ENCODE data around the gene KAT6B. TPM values are rescaled to one million over a fixed set of nuclear protein-coding genes. Genes with fewer than 3 reads are reported as not detected.

KAT6B gene
- total RNA-seq, 2 experiments from 2014 or later: 70.3 to 74.2 TPM

DNA sequence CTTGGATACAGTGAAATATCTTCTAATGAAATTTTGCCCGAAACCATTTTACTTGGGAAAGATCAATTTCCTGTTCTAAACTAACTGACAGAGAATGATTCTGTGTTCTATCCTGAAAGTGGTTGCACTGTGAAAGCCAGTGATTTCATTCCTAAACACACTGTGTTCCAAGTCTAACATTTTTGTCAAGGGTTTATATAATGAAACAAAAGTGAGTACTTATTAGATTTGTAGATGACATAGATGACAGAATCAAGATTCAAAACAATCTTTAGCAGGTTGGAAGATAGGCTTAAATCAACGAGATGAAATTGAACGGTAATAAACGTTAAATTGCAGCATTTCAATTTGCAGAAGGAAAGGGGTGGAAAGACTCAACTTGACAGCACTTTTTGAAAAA is 13.3 kb downstream of the KAT6B start:
- H3K36me3 ChIP-seq (ENCODE audit: insufficient read depth, low read length): peaks cover 22% of the 10 kb centered on the region
- Mint-ChIP-seq H3K27ac (no peak overlapping the region), H3K9me3 (no peaks in the 10 kb centered on the region), H3K4me1 (ENCODE audit: low read depth) (peaks cover 79% of the 10 kb centered on the region), H3K27me3 (no peaks in the 10 kb centered on the region), H3K36me3 (ENCODE audit: low read depth) (peaks cover 74% of the 10 kb centered on the region), H3K4me3 (no peak overlapping the region)
- CTCF ChIA-PET: no interaction called here
- POLR2A ChIA-PET: no interaction called here
- intact Hi-C loops (cut with DNase I, micrococcal nuclease): no loop called here
- H3K9me3 ChIP-seq (ENCODE audit: control insufficient read depth in 1 of 2, insufficient read depth in 1 of 2, low read length in 2 of 2): peaks cover 0 to under 1% of the 10 kb centered on the region in 2 experiments
- no peaks in the 10 kb centered on the region for H3K27me3 ChIP-seq (ENCODE audit: control insufficient read depth in 1 of 2, insufficient read depth in 2 of 2, low read length in 2 of 2)
- DNase-seq (no peak), ATAC-seq (ENCODE audit: poor library complexity) (no peak)
- H3K4me3 ChIP-seq (ENCODE audit: low read length): no peak overlapping the region
- peaks cover 7% of the 10 kb centered on the region for H3K4me1 ChIP-seq (ENCODE audit: insufficient read depth, low read length)
- no peak overlapping the region for H3K27ac ChIP-seq (ENCODE audit: low read depth in 1 of 2, low read length in 2 of 2)
- TF ChIP-seq, protein P1, sequence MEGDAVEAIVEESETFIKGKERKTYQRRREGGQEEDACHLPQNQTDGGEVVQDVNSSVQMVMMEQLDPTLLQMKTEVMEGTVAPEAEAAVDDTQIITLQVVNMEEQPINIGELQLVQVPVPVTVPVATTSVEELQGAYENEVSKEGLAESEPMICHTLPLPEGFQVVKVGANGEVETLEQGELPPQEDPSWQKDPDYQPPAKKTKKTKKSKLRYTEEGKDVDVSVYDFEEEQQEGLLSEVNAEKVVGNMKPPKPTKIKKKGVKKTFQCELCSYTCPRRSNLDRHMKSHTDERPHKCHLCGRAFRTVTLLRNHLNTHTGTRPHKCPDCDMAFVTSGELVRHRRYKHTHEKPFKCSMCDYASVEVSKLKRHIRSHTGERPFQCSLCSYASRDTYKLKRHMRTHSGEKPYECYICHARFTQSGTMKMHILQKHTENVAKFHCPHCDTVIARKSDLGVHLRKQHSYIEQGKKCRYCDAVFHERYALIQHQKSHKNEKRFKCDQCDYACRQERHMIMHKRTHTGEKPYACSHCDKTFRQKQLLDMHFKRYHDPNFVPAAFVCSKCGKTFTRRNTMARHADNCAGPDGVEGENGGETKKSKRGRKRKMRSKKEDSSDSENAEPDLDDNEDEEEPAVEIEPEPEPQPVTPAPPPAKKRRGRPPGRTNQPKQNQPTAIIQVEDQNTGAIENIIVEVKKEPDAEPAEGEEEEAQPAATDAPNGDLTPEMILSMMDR (IDR thresholded peaks at IDR 0.05): no peak

DNA sequence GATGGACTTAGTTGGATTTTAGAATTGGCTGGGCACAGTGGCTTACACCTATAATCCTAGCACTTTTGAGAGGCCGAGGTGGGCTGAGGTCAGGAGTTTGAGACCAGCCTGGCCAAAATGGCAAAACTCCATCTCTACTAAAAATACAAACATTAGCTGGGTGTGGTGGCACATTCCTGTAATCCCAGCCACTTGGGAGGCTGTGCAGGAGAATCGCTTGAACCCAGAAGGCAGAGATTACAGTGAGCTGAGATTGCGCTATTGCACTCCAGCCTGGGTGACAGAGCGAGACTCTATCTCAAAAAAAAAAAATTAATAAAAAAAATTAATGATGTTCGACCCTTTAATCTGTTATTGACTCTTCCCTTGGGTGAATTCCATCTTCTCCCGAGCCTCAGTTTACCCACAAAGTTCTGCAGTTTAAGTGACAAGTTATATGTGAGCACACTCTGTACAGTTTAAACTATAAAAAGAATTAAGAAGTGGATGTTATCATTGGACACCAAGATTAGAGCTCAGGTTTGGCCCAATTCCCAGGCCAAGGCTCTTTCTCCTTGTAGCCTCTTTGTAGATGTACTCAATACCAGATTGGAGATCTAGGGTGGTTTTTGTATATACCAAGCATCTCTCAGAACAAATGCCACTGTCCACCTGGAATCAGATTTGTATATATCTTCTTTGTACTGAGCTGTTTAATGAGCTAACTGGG is 15.0 kb downstream of the KAT6B start:
- no peak for ATAC-seq (ENCODE audit: poor library complexity)
- H3K27ac Mint-ChIP-seq: peak overlapping the region; percentile 38
- POLR2A ChIA-PET: interaction anchor here (0.6 to 0.9 kb wide), 2 partner anchors 13 to 57 kb away, joined by 4 read pairs; no protein-coding TSS in a partner anchor

DNA sequence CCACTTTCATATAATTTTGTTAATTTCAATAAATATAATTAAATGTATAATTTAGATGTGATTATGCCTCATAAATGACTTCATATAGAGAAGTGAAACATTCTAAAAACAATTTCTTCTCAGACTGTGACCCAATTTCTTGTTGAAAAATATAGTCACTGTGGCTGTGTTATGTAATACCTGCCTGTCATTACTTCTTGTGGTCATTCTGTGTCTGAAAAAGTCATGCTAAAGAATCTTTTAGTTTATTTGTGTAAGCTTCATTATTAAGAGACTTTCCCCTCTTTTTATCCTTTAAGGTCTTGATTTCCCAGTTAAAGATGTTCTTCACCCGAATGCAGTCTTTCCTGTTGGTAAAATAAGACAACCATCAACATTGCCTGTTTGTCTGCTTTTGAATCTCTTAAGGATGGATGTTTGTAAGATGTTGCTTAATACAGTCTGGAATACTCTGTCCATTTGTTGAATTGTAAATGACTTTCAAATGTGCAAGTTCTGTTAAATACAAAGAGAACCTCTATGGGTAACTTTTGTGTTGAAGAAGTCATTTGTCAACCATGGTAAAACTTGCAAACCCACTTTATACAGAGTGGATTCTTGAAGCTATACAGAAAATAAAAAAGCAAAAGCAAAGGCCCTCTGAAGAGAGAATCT is 16.0 kb downstream of the KAT6B start:
- H3K9me3 Mint-ChIP-seq: no peaks in the 10 kb centered on the region
- H3K27ac ChIP-seq (ENCODE audit: low read depth in 1 of 2, low read length in 2 of 2): no peak overlapping the region
- H3K4me1 Mint-ChIP-seq (ENCODE audit: low read depth): peaks cover 67% of the 10 kb centered on the region
- H3K27ac Mint-ChIP-seq: peak overlapping the region; percentile 67
- intact Hi-C loops (cut with DNase I, micrococcal nuclease): no loop called here
- TF ChIP-seq, protein P1 (IDR thresholded peaks at IDR 0.05): no peak
- no peaks in the 10 kb centered on the region for H3K27me3 ChIP-seq (ENCODE audit: control insufficient read depth in 1 of 2, insufficient read depth in 2 of 2, low read length in 2 of 2)
- POLR2A ChIA-PET: interaction anchor here (0.9 kb wide), 1 partner anchor 12 kb away, joined by 4 read pairs; no protein-coding TSS in a partner anchor
- peaks cover 10% of the 10 kb centered on the region for H3K4me1 ChIP-seq (ENCODE audit: insufficient read depth, low read length)
- H3K4me3 ChIP-seq (ENCODE audit: low read length): no peak overlapping the region
- CTCF ChIA-PET: interaction anchor here (0.6 to 0.8 kb wide), 2 partner anchors 11 to 543 kb away, joined by 3 read pairs; no protein-coding TSS in a partner anchor
- peaks cover 0 to 4% of the 10 kb centered on the region in 2 experiments for H3K9me3 ChIP-seq (ENCODE audit: control insufficient read depth in 1 of 2, insufficient read depth in 1 of 2, low read length in 2 of 2)
- peaks cover 22% of the 10 kb centered on the region for H3K36me3 ChIP-seq (ENCODE audit: insufficient read depth, low read length)
- ATAC-seq (ENCODE audit: poor library complexity) (no peak), DNase-seq (peak in 1 of 14 experiments; percentile 18)
- no peak overlapping the region for H3K4me3 Mint-ChIP-seq
- peaks cover 66% of the 10 kb centered on the region for H3K36me3 Mint-ChIP-seq (ENCODE audit: low read depth)
- H3K27me3 Mint-ChIP-seq: no peaks in the 10 kb centered on the region

More for the DNA sequence above, 15.0 kb downstream of the KAT6B start:
- Histone ChIP-seq H3K4me1 (ENCODE audit: insufficient read depth, low read length) (peaks cover 10% of the 10 kb centered on the region), H3K27me3 (ENCODE audit: control insufficient read depth in 1 of 2, insufficient read depth in 2 of 2, low read length in 2 of 2) (no peaks in the 10 kb centered on the region), H3K9me3 (ENCODE audit: control insufficient read depth in 1 of 2, insufficient read depth in 1 of 2, low read length in 2 of 2) (peaks cover 0 to 4% of the 10 kb centered on the region in 2 experiments), H3K36me3 (ENCODE audit: insufficient read depth, low read length) (peaks cover 22% of the 10 kb centered on the region), H3K27ac (ENCODE audit: low read depth in 1 of 2, low read length in 2 of 2) (no peak overlapping the region), H3K4me3 (ENCODE audit: low read length) (no peak overlapping the region)
- CTCF ChIA-PET: interaction anchor here (0.8 kb wide), 1 partner anchor 10 kb away, joined by 3 read pairs; no protein-coding TSS in a partner anchor
- no peak for DNase-seq
- intact Hi-C loops (cut with DNase I, micrococcal nuclease): no loop called here
- H3K4me3 Mint-ChIP-seq: no peak overlapping the region
- H3K27me3 Mint-ChIP-seq: no peaks in the 10 kb centered on the region
- peaks cover 64% of the 10 kb centered on the region for H3K36me3 Mint-ChIP-seq (ENCODE audit: low read depth)
- peaks cover 68% of the 10 kb centered on the region for H3K4me1 Mint-ChIP-seq (ENCODE audit: low read depth)
- no peaks in the 10 kb centered on the region for H3K9me3 Mint-ChIP-seq
- TF ChIP-seq, protein P1 (IDR thresholded peaks at IDR 0.05): no peak

Data from CD4-positive, alpha-beta T cell (primary cell).